GM13976 (cell line): Measurements from ENCODE around the gene ZNF366.

Source experiments
- DNase-seq: peaks from one replicate; pipeline ENCODE4 v3.0.0; 2012; ENCODE audit warnings: low spot score
- in situ Hi-C: fragments of 300-500 bp; cut with MboI; formaldehyde crosslinking; loops from one replicate; pipeline ENCODE4 v1.12.0; 2022; ENCODE audit warnings: low sequenced_read_pairs, mixed read lengths, inconsistent platforms; ENCODE audit not compliant: unreplicated experiment
- TF ChIP-seq, protein P1 (sequence below): IDR thresholded peaks from 2 replicates; pipeline ENCODE4 v1.5.1; 2012; ENCODE audit warnings: borderline replicate concordance, mild to moderate bottlenecking; ENCODE audit not compliant: insufficient read depth; ENCODE audit errors: extremely low read depth, missing control alignments, control extremely low read depth

Gene ZNF366

DNA sequence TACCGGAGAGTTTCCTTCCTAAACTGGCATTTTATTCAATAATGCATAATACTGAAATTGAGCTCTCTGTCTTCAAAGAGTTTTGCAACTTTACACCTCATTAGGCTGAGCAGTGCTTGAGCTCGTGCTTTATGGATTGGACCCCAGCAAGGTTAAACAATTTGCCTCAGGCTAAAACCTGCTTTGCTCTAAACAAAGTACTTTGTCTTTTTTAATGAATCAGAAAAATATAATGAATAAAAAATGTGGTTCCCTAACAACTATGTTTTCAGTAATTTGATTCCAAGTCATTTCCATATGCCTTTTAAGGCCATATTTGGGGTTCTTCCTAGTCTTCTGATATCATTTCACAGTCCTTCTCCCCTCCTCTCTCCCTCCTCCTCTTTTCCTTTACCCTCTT is 20.0 kb downstream of the ZNF366 start:
- DNase-seq, result no peak
- in situ Hi-C loops, result no loop called here
- TF ChIP-seq, protein P1, sequence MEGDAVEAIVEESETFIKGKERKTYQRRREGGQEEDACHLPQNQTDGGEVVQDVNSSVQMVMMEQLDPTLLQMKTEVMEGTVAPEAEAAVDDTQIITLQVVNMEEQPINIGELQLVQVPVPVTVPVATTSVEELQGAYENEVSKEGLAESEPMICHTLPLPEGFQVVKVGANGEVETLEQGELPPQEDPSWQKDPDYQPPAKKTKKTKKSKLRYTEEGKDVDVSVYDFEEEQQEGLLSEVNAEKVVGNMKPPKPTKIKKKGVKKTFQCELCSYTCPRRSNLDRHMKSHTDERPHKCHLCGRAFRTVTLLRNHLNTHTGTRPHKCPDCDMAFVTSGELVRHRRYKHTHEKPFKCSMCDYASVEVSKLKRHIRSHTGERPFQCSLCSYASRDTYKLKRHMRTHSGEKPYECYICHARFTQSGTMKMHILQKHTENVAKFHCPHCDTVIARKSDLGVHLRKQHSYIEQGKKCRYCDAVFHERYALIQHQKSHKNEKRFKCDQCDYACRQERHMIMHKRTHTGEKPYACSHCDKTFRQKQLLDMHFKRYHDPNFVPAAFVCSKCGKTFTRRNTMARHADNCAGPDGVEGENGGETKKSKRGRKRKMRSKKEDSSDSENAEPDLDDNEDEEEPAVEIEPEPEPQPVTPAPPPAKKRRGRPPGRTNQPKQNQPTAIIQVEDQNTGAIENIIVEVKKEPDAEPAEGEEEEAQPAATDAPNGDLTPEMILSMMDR, result no peak

DNA sequence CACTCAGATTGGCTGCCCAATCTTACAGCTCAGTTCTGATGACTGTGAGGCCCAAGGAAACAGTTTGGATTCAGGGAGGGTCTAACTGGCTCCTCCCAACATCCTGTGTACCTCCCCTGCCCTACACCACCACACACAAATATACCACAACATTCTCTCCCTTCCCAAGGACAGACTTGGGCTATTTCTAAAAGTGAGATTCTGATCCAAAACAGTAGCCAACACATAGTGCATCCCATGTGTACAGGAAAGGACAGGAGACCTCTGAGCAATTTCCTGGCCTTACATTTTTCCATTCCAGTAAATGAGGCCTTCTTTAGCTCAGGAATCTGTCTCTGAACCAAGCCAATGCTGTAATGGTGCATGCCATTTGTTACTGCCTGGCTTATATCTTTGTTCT is 20.8 kb downstream of the ZNF366 start:
- in situ Hi-C loops, result no loop called here
- TF ChIP-seq, protein P1, result no peak
- DNase-seq, result no peak

DNA sequence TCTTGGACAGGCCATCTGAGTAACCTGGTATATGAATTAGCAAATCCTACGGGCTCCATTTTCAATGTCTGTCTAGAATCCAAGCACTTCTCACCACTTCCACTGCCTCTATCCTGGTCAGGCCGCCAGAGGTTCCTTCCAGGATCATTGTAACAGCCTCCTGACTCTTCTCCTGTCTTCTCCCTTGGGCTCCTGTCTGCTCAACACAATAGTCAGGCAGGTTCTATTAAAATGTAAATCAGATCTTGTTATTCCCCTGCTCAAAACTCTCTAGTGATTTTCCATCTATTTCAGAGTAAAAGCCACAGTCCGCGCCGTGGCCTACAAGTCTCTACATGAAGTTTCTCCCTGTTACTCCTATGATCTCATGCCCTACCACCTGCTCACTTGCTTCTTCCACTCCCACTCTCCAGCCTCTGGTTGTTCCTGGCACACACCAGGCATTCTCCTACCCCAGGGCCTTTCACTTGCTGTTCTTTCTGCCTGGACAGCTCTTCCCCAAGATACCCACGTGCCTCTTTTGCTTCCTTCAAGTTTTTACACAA is 21.7 kb downstream of the ZNF366 start:
- TF ChIP-seq, protein P1, result no peak
- in situ Hi-C loops, result no loop called here
- DNase-seq, result no peak

DNA sequence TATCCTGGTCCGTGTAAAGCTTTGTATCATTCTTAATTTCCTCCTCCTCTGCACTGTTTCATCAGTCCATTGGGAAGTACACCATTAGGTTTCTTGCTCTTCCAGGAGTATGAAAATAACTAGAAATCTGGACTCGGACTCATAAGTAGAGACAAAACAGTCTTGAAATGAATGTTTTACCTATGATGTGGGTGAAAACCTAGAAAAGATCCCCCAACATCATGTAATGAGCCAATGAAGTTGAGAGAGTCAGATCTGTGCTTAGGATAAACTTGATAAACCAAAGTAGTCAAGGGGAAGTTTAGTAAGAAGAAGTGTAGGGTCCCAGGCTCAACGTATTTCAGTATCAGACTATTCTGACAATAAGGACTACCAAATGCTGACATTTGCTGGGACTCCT is 25.2 kb downstream of the ZNF366 start:
- TF ChIP-seq, protein P1, result no peak

DNA sequence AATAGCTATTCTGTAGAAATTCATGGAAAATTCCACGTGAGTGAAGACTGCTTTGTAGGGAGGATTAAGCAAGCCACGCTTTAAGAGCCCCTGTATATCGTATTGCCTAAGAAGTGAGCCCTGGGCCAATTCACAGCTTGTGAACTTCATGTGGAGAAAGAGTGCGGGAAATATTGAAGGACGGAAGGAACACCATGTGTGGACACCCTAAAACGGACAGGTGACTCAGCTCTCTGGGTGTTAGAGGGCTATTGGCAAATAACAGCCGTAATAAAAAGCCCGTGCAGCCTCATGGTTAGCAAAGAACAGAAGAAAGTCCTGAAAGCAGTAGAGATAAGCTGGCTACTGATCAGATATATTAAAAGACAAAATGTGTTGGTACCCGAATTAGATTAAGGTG is 26.4 kb downstream of the ZNF366 start:
- no peak for DNase-seq
- in situ Hi-C loops, result no loop called here
- TF ChIP-seq, protein P1, result no peak

More for the DNA sequence above, 25.2 kb downstream of the ZNF366 start:
- DNase-seq, result no peak
- in situ Hi-C loops, result no loop called here

DNA sequence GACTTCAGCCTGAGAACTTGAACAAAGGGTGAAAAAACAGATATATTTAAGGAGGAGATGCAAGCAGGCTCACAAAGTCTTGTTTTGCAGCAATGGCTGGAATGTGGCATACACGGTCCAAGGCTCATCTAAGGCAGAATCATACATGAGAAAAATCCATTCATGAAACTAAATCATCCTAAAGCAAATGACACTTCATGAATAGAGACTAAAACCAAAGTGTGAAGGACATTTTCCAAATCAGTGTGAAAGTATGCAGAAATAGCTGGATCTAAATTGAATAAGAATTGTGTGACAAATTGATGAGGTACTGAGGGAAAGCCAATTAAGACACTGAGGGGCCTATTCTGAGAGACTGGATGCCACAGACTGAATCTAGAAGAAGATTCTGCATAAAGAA is 27.3 kb downstream of the ZNF366 start:
- DNase-seq, result no peak
- TF ChIP-seq, protein P1, result no peak
- in situ Hi-C loops, result no loop called here

DNA sequence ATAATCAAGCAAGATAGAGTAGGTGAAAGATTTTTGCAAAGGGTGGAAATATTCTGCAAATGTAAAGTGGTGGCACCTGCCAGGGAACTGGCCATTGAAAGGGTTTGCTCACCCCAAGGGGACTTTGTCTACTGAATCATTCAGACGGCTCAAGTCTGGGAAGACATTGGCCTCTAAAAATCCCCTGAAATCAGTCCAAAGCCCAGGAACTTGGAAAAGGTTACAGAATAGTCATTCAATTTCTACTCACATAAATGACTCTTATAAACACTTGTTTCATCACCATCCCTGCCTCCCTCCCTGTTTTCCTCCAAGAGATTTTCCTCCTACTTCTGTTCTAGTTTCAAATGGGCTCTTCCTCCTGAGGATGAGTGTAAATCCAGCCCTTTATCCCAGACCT is 28.5 kb downstream of the ZNF366 start:
- in situ Hi-C loops, result no loop called here
- no peak for DNase-seq
- TF ChIP-seq, protein P1, result no peak
